Breast epithelium (tissue), 4 donors: ENCODE results near the gene DYNC1I1. TPM values are rescaled to one million over a fixed set of nuclear protein-coding genes. Genes with fewer than 3 reads are reported as not detected.

ENCODE experiments used
- DNase-seq, 2 donors: peaks; one replicate each; pipeline ENCODE4 v3.0.0-alpha.2; 2019; ENCODE audit warnings: low spot score in 2 of 2
- H3K27ac ChIP-seq, 2 donors: fragments of 200-600 bp; sonication (generic) in 1 of 2; one replicate each; pipeline ENCODE4 v1.5.1; 2016 to 2019; ENCODE audit warnings: mild to moderate bottlenecking in 1 of 2
- H3K27me3 ChIP-seq, 2 donors: fragments of 200-600 bp; sonication (generic) in 1 of 2; one replicate each; pipeline versions ENCODE4 v1.5.1 to v1.6.0; 2017 to 2019; ENCODE audit warnings: control low read depth in 1 of 2, mild to moderate bottlenecking in 1 of 2
- H3K36me3 ChIP-seq: fragments of 200-600 bp; one replicate; pipeline ENCODE4 v1.5.1; 2019
- H3K4me1 ChIP-seq, 2 donors: fragments of 200-600 bp; sonication (generic); one replicate each; pipeline ENCODE4 v1.5.1; 2016 to 2019; ENCODE audit warnings: control low read depth in 1 of 2
- H3K4me3 ChIP-seq, 3 donors: fragments of 200-600 bp; sonication (generic); 1 replicate in 2 of 3; 2 replicates in 1 of 3; pipeline ENCODE4 v1.5.1; 2016 to 2019; ENCODE audit warnings: mild to moderate bottlenecking in 3 of 3, moderate library complexity in 2 of 3
- H3K9me3 ChIP-seq, 2 donors: fragments of 200-600 bp; sonication (generic) in 1 of 2; one replicate each; pipeline ENCODE4 v1.5.1; 2016 to 2019; ENCODE audit warnings: control low read depth in 1 of 2
- POLR2A ChIP-seq: fragments of 450-650 bp; IDR thresholded peaks from one replicate; pipeline ENCODE4 v1.6.1; 2016; ENCODE audit warnings: antibody characterized with exemption, mild to moderate bottlenecking, moderate library complexity
- POLR2AphosphoS5 ChIP-seq, 3 donors: sonication (generic); formaldehyde crosslinking; IDR thresholded peaks; one replicate each; pipeline ENCODE4 v1.6.1; 2017; ENCODE audit warnings: antibody characterized with exemption in 3 of 3
- intact Hi-C: fragments of 100-400 bp; cut with DNase I; formaldehyde crosslinking; loops from one replicate; pipeline ENCODE4 v1.15.1; 2023; ENCODE audit warnings: low total_unique reads
- total RNA-seq, 3 donors: library from RNA; depleted of rRNA; stranded (reverse); fragments of >200 nt; gene quantifications; one replicate each; pipeline ENCODE4 v1.1.0, GENCODE V29; 2016
- TF ChIP-seq, protein P1 (sequence below), 3 donors: fragments of 450-650 bp; IDR thresholded peaks; one replicate each; pipeline ENCODE4 v1.5.1; 2016 to 2017; ENCODE audit warnings: antibody characterized with exemption in 3 of 3, mild to moderate bottlenecking in 3 of 3, moderate library complexity in 3 of 3

Gene DYNC1I1
- total RNA-seq, 3 donors from 2014 or later, result 5.7 to 7.7 (median 6.6) TPM

DNA sequence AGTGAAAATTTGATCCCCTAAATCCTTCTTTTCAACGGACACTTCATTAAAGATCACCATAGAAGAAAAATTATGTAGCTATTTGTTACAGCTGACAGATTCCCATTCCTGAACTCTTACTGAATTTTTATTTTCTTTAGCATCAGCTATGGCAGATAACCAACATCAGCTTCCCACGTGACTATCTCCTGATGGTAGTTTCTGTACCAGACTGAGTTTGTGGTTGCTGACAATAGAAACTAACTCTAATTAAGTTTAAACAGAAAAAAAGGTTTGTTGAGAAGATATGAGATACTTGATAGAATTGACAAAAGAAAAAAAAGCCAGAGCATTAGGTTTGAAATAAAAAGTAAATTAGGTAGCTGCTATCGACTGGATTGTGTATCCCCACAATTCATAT, 101.8 kb downstream of the DYNC1I1 start:
- H3K27me3 ChIP-seq, result no peaks in the 10 kb centered on the region
- H3K27ac ChIP-seq, result no peak overlapping the region
- intact Hi-C loops, result no loop called here
- H3K9me3 ChIP-seq, result peaks cover 0 to 13% of the 10 kb centered on the region in 2 donors
- DNase-seq, result no peak
- TF ChIP-seq POLR2A (no peak), POLR2AphosphoS5 (IDR thresholded peaks at IDR 0.05) (no peak)
- TF ChIP-seq, protein P1, sequence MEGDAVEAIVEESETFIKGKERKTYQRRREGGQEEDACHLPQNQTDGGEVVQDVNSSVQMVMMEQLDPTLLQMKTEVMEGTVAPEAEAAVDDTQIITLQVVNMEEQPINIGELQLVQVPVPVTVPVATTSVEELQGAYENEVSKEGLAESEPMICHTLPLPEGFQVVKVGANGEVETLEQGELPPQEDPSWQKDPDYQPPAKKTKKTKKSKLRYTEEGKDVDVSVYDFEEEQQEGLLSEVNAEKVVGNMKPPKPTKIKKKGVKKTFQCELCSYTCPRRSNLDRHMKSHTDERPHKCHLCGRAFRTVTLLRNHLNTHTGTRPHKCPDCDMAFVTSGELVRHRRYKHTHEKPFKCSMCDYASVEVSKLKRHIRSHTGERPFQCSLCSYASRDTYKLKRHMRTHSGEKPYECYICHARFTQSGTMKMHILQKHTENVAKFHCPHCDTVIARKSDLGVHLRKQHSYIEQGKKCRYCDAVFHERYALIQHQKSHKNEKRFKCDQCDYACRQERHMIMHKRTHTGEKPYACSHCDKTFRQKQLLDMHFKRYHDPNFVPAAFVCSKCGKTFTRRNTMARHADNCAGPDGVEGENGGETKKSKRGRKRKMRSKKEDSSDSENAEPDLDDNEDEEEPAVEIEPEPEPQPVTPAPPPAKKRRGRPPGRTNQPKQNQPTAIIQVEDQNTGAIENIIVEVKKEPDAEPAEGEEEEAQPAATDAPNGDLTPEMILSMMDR (IDR thresholded peaks at IDR 0.05), result no peak
- no peaks in the 10 kb centered on the region for H3K36me3 ChIP-seq
- H3K4me1 ChIP-seq, result no peaks in the 10 kb centered on the region
- no peak overlapping the region for H3K4me3 ChIP-seq

DNA sequence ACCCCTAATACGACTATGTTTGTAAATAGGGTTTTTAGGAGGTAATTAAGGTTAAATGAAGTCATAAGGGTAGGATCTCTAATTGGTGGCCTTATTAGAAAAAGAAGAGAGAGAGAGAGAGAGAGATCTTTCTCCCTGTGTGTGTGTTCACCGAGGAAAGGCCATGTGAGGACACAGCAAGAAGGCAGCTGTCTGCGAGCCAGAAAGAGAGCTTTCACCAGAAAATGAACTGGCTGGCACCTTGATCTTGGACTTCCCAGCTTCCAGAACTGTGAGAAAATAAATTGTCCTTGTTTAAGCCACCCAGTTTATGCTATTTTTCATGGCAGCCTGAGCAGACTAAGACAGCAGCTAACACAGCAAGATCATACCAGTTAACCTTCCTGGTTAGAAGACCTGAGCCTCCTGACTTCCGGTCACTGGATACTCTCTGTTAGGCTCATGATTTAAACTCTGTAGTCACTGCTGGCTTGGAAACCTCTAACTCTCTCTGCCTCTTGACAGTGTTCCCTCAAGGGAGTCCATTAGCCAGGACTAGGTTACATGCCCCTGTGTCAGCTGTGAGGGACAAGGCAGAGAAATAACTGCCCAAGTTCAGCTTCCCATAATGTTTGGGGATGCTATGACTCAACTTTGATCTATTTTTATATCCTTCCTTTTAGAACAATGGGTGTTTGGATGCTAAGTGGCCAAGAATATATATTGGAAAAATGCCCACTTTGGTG, 102.3 kb downstream of the DYNC1I1 start:
- H3K4me3 ChIP-seq, result no peak overlapping the region
- peaks cover 0 to 13% of the 10 kb centered on the region in 2 donors for H3K9me3 ChIP-seq
- intact Hi-C loops, result no loop called here
- H3K27me3 ChIP-seq, result no peaks in the 10 kb centered on the region
- no peak for TF ChIP-seq POLR2AphosphoS5 (IDR thresholded peaks at IDR 0.05)
- TF ChIP-seq POLR2A, result no peak
- TF ChIP-seq, protein P1 (IDR thresholded peaks at IDR 0.05), result no peak
- no peaks in the 10 kb centered on the region for H3K36me3 ChIP-seq
- no peak overlapping the region for H3K27ac ChIP-seq
- H3K4me1 ChIP-seq, result no peaks in the 10 kb centered on the region
- DNase-seq, result no peak

DNA sequence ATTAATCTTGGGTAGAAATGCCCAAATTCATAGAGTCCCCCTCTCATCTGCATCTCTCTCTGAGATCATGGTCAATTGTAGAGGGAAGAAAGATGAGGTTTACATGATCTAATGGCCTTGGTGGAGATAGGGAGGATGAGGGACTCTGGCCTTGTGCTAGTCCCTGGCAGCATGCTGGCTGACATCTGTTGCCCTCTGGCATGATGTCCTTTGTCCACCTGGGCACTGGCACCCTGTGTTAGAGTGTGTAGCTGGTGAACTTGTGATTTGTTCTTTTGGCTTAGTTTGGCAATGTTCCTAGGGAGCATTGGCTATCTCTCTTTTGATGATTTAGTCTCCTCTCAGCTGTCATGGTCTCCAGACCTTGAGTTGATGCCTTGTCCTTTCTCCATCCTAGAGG, 103.2 kb downstream of the DYNC1I1 start:
- no peaks in the 10 kb centered on the region for H3K27me3 ChIP-seq
- no peaks in the 10 kb centered on the region for H3K4me1 ChIP-seq
- H3K9me3 ChIP-seq, result peaks cover 0 to 13% of the 10 kb centered on the region in 2 donors
- intact Hi-C loops, result no loop called here
- TF ChIP-seq POLR2AphosphoS5 (IDR thresholded peaks at IDR 0.05), result no peak
- TF ChIP-seq, protein P1 (IDR thresholded peaks at IDR 0.05), result no peak
- TF ChIP-seq POLR2A, result no peak
- no peak overlapping the region for H3K27ac ChIP-seq
- H3K36me3 ChIP-seq, result no peaks in the 10 kb centered on the region
- DNase-seq, result no peak
- no peak overlapping the region for H3K4me3 ChIP-seq

DNA sequence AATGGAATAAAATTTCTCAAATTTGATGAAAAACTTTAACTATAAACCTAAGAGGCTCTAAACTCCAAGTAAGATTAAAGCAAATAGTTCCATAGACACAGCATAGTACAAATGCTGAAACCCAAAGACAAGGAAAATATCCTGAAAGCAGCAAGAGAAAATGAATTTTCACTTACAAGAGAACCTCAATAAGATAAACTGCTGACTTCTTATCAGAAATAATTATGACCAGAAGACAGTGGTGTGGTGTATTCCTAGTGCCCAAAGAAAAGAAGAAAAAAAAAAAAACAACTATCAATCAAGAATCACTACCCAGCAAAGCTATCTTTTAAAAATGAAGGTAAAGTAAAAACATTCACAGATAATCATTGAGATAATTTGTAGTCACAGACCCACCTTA, 106.3 kb downstream of the DYNC1I1 start:
- no peak overlapping the region for H3K27ac ChIP-seq
- no peaks in the 10 kb centered on the region for H3K27me3 ChIP-seq
- intact Hi-C loops, result no loop called here
- no peaks in the 10 kb centered on the region for H3K36me3 ChIP-seq
- no peak overlapping the region for H3K4me3 ChIP-seq
- peaks cover 0 to 13% of the 10 kb centered on the region in 2 donors for H3K9me3 ChIP-seq
- no peaks in the 10 kb centered on the region for H3K4me1 ChIP-seq
- DNase-seq, result no peak
- TF ChIP-seq POLR2A (no peak), POLR2AphosphoS5 (IDR thresholded peaks at IDR 0.05) (no peak)

DNA sequence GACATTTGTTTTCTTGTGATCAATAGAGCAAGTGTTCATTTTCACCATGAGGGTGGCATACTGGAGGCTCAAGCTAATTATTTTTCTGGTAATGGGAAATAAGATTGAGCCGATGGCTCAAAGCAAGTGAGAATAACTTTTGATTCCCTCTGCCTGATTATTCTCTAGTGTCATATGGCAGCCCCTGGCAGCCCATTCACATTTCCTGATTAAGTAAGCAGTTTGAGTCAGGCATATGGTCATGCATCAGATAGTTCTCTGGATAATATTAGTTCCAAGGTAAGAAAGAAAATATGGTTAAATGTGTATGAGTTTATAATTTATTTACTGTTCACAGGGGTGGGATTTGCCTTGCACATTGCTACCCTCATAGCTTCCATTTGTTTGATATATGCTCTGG, 109.2 kb downstream of the DYNC1I1 start:
- Histone ChIP-seq H3K4me3 (no peak overlapping the region), H3K4me1 (no peaks in the 10 kb centered on the region), H3K36me3 (no peaks in the 10 kb centered on the region), H3K27me3 (no peaks in the 10 kb centered on the region), H3K9me3 (peaks cover 0 to 13% of the 10 kb centered on the region in 2 donors), H3K27ac (no peak overlapping the region)
- TF ChIP-seq, protein P1 (IDR thresholded peaks at IDR 0.05), result no peak
- TF ChIP-seq POLR2A, result no peak
- intact Hi-C loops, result no loop called here
- DNase-seq, result no peak
